CD4-positive, CD25-positive, alpha-beta regulatory T cell (primary cell): Measurements from ENCODE around the gene SORCS2. TPM values are rescaled to one million over a fixed set of nuclear protein-coding genes. Genes with fewer than 3 reads are reported as not detected.

ENCODE experiments used
- ATAC-seq, 2 donors: fragments of 150-1000 bp; cut with Tn5 transposase; one replicate each; pipeline ENCODE4 v1.10.0; 2021; ENCODE audit warnings: low read depth in 2 of 2, moderate number of reproducible peaks in 2 of 2, moderate library complexity in 1 of 2
- DNase-seq, 3 donors: peaks; one replicate each; pipeline versions ENCODE4 v3.0.0 to v3.0.0-alpha.2; 2012 to 2022; ENCODE audit warnings: mixed read lengths in 1 of 3
- H3K27ac ChIP-seq: one replicate; pipeline ENCODE4 v1.7.0; 2013; ENCODE audit warnings: mild to moderate bottlenecking, low read length; ENCODE audit not compliant: insufficient read depth, poor library complexity, severe bottlenecking
- H3K27me3 ChIP-seq: one replicate; pipeline ENCODE4 v1.7.0; 2013; ENCODE audit warnings: low read length; ENCODE audit not compliant: control insufficient read depth, insufficient read depth
- H3K36me3 ChIP-seq: one replicate; pipeline ENCODE4 v1.7.0; 2013; ENCODE audit warnings: mild to moderate bottlenecking, low read length, moderate library complexity; ENCODE audit not compliant: control insufficient read depth, insufficient read depth
- H3K4me1 ChIP-seq: 2 replicates; pipeline ENCODE4 v1.7.0; 2013; ENCODE audit warnings: mild to moderate bottlenecking, low read length; ENCODE audit not compliant: insufficient read depth, control insufficient read depth, poor library complexity, severe bottlenecking
- H3K4me3 ChIP-seq: one replicate; pipeline ENCODE4 v1.7.0; 2013; ENCODE audit warnings: low read depth, mild to moderate bottlenecking, low read length, moderate library complexity
- H3K9me3 ChIP-seq, 2 experiments: 1 replicate in 1 of 2; 2 replicates in 1 of 2; pipeline ENCODE4 v1.7.0; 2013; ENCODE audit warnings: low read length in 2 of 2, mild to moderate bottlenecking in 1 of 2, moderate library complexity in 1 of 2; ENCODE audit not compliant: control insufficient read depth in 2 of 2
- H3K27ac Mint-ChIP-seq, 3 donors: one replicate each; pipeline ENCODE4 v1.8.0; 2020 to 2022; ENCODE audit warnings: mild to moderate bottlenecking in 3 of 3, mixed read lengths in 3 of 3, moderate library complexity in 2 of 3
- H3K27me3 Mint-ChIP-seq: one replicate; pipeline ENCODE4 v1.8.0; 2022; ENCODE audit warnings: mild to moderate bottlenecking, mixed read lengths
- H3K36me3 Mint-ChIP-seq: one replicate; pipeline ENCODE4 v1.8.0; 2020; ENCODE audit warnings: mixed read lengths
- H3K4me1 Mint-ChIP-seq, 4 donors: one replicate each; pipeline ENCODE4 v1.8.0; 2020 to 2022; ENCODE audit warnings: mixed read lengths in 4 of 4, mild to moderate bottlenecking in 1 of 4
- H3K4me3 Mint-ChIP-seq, 4 donors: one replicate each; pipeline ENCODE4 v1.8.0; 2020 to 2022; ENCODE audit warnings: mild to moderate bottlenecking in 4 of 4, mixed read lengths in 4 of 4, moderate library complexity in 3 of 4
- H3K9me3 Mint-ChIP-seq, 7 donors: one replicate each; pipeline ENCODE4 v1.8.0; 2020 to 2022; ENCODE audit warnings: mixed read lengths in 7 of 7, mild to moderate bottlenecking in 3 of 7, moderate library complexity in 2 of 7
- polyA plus RNA-seq, 4 donors: library from polyadenylated mRNA; unstranded; fragments of 300-500 nt; fragmentation: Illumina TruSeq; gene quantifications; one replicate each; pipeline ENCODE4 v1.2.3, GENCODE V29; 2021
- total RNA-seq: library from RNA; stranded (reverse); gene quantifications from one replicate; pipeline ENCODE4 v1.2.3, GENCODE V29; 2022

The SORCS2 gene
- total and polyA plus RNA-seq, 5 donors from 2014 or later: not detected

DNA sequence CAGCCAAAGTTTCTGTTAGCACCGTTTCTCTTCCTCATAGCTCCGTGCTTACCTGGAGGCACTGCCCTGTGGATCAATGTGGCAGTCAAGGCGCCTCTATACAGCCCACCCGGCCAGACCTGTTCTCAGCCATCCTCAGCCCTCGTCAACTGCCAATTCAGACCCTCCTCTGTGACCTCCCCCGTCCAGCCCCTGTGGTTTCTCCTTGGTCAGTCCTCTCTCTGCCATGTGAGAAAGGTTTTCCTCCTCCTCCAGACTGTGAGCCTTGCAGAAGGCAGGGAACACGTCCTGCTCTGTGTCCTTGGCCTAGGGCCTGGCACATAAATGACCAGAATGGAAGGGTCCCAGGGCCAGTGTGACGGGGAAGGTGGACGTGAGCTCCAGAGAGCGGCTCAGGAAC is 417.0 kb downstream of the SORCS2 start:
- H3K27me3 Mint-ChIP-seq: no peaks in the 10 kb centered on the region
- no peaks in the 10 kb centered on the region for H3K36me3 Mint-ChIP-seq
- DNase-seq: no peak

DNA sequence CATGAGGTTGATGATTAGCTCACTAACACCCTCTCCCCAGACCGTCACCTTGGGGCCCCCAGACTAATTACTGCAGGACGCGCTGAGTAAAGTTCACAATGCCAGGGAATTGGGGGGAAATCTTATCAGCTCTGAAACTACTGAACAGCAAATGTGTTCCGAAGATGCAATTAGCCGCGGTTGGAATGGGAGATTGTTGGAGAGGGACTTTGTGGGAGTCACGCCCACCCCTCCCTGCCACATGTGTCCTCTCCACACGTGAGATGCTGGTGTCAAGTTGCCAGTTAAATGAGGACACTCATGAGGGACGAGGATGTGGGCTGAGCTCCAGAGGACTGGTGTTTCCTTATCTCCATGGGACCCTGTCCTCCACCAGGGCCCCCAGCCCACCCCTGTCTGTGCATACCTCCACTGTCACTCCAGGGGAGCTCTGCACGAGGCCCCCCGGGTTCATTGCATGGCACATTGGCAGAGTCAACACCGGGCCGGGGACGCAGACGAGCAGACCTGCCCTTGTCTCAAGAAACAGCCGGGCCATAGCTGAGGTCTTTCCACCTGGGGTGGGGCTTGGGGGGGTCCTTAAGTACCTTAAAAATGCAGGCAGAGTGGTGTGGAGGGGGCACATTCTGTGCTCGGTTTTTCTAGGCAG is 417.8 kb downstream of the SORCS2 start:
- Mint-ChIP-seq H3K4me3 (no peak overlapping the region), H3K36me3 (no peaks in the 10 kb centered on the region), H3K9me3 (peaks cover 0 to 6% (median 0%) of the 10 kb centered on the region in 7 donors), H3K27me3 (no peaks in the 10 kb centered on the region), H3K27ac (no peak overlapping the region), H3K4me1 (no peaks in the 10 kb centered on the region)
- H3K27me3 ChIP-seq: no peaks in the 10 kb centered on the region
- ATAC-seq (no peak), DNase-seq (no peak)
- no peaks in the 10 kb centered on the region for H3K4me1 ChIP-seq
- H3K4me3 ChIP-seq: no peak overlapping the region
- no peaks in the 10 kb centered on the region for H3K36me3 ChIP-seq
- no peak overlapping the region for H3K27ac ChIP-seq
- H3K9me3 ChIP-seq: no peaks in the 10 kb centered on the region

More for the DNA sequence above, 417.0 kb downstream of the SORCS2 start:
- Mint-ChIP-seq H3K27ac (peak overlapping the region in 1 of 3 donors; percentile 54), H3K9me3 (peaks cover 0 to 6% (median 0%) of the 10 kb centered on the region in 7 donors), H3K4me1 (no peaks in the 10 kb centered on the region), H3K4me3 (no peak overlapping the region)
- ATAC-seq: no peak
- Histone ChIP-seq H3K4me1 (no peaks in the 10 kb centered on the region), H3K27me3 (no peaks in the 10 kb centered on the region), H3K4me3 (no peak overlapping the region), H3K36me3 (no peaks in the 10 kb centered on the region), H3K9me3 (no peaks in the 10 kb centered on the region), H3K27ac (no peak overlapping the region)

DNA sequence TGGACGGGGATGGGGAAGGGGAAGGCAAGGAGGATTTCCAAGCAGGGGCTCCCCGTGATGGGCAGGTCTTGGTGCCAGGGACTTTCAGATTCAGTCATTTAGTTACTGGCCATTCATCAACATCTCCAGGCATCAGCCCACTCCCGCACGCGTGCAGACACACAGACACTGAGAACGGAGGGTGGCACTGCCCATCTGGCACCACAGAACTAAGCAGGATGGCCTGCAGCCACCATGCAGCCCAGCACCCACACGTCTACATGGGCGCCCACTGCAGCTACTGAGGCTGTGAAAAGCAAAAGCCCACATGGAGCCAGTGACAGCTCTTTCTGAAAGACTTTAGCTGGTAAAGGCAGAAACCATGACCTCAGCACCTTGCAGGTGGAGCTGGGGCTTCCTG is 418.5 kb downstream of the SORCS2 start:
- Histone ChIP-seq H3K27me3 (no peaks in the 10 kb centered on the region), H3K4me3 (no peak overlapping the region), H3K36me3 (no peaks in the 10 kb centered on the region), H3K4me1 (no peaks in the 10 kb centered on the region), H3K9me3 (no peaks in the 10 kb centered on the region), H3K27ac (no peak overlapping the region)
- Mint-ChIP-seq H3K27ac (no peak overlapping the region), H3K4me1 (no peaks in the 10 kb centered on the region), H3K4me3 (no peak overlapping the region), H3K27me3 (no peaks in the 10 kb centered on the region), H3K9me3 (peaks cover 0 to 6% (median 0%) of the 10 kb centered on the region in 7 donors), H3K36me3 (no peaks in the 10 kb centered on the region)
- no peak for ATAC-seq
- DNase-seq: no peak

DNA sequence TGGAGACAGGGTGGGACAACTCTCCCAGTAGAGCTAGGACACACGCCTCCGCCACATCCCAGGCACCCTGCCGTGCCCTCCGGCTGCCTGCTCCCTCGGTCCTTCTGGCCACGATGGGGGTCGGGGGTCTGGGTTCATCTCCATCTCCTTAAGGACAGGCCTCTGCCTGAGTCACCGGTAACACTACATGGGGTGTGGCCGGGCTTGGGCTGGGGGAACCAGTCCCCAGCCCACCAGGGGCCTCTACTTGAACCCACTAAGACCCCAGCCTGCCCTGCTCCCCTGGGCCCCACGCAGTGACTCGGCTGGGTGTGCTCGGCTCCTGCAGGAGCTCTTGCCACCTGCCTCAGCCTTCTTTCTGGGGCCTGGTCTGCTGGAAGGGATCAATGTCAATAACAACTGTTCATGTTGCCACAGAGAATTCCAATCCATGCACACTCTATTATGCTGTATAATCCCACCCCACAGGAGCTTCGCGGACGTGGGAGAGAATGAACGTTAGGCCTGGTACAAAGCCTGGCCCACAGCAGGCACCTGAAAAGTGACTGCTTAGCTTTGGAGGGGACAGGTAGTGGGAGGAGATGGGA is 420.1 kb downstream of the SORCS2 start:
- no peak overlapping the region for H3K4me3 Mint-ChIP-seq
- no peaks in the 10 kb centered on the region for H3K4me1 Mint-ChIP-seq
- H3K4me3 ChIP-seq: no peak overlapping the region

DNA sequence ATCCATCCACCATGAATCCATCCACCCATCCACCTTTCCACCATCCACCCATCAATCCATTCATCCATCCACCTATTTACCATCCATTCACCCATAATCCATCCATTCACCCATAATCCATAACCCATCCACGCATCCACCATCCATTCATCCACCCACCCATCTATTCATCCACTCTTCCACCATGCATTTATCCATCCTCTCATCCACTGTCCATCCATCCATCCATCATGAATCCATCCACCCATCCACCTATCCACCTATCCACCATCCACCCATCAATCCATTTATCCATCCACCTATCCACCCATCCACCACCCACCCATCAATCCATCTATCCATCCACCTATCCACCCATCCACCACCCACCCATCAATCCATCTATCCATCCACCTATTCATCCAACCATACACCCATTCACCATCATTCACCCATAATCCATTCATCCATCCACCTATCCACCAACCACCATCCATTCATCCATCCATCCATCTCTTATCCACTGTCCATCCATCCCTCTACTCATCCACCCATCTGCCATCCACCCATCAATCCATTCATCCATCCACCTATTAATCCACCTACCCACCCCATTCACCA is 422.1 kb downstream of the SORCS2 start:
- Mint-ChIP-seq H3K27me3 (no peaks in the 10 kb centered on the region), H3K27ac (no peak overlapping the region), H3K4me1 (no peaks in the 10 kb centered on the region), H3K36me3 (no peaks in the 10 kb centered on the region), H3K4me3 (no peak overlapping the region), H3K9me3 (peaks cover 0 to 3% (median 0%) of the 10 kb centered on the region in 7 donors)
- no peak for ATAC-seq
- DNase-seq: no peak
- no peaks in the 10 kb centered on the region for H3K4me1 ChIP-seq
- no peak overlapping the region for H3K4me3 ChIP-seq
- no peaks in the 10 kb centered on the region for H3K27me3 ChIP-seq
- no peaks in the 10 kb centered on the region for H3K9me3 ChIP-seq
- no peak overlapping the region for H3K27ac ChIP-seq
- H3K36me3 ChIP-seq: no peaks in the 10 kb centered on the region

More for the DNA sequence above, 420.1 kb downstream of the SORCS2 start:
- H3K9me3 Mint-ChIP-seq: peaks cover 0 to 6% (median 1%) of the 10 kb centered on the region in 7 donors
- ATAC-seq (no peak), DNase-seq (no peak)
- Histone ChIP-seq H3K9me3 (no peaks in the 10 kb centered on the region), H3K4me1 (no peaks in the 10 kb centered on the region), H3K27me3 (no peaks in the 10 kb centered on the region), H3K36me3 (no peaks in the 10 kb centered on the region), H3K27ac (no peak overlapping the region)
- no peak overlapping the region for H3K27ac Mint-ChIP-seq
- H3K27me3 Mint-ChIP-seq: no peaks in the 10 kb centered on the region
- no peaks in the 10 kb centered on the region for H3K36me3 Mint-ChIP-seq

DNA sequence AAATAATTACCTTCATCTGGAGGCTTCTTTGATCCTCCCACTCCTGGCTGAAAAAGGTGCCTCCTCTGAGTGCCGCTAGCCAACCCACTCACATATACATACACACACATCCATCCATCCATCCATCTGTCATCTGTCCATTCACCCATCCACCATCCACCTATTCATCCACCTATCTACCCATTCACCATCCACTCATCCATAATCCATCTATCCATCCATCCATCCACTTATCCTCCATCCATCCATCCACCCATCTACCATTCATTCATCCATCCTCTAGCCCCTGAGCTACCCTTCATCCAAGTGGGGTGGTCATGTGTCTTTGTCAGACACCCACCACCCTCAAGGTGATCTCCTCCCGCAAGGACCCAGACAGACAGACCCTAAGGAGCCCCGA is 423.9 kb downstream of the SORCS2 start:
- no peak overlapping the region for H3K4me3 ChIP-seq
- Mint-ChIP-seq H3K4me1 (no peaks in the 10 kb centered on the region), H3K27ac (no peak overlapping the region), H3K36me3 (no peaks in the 10 kb centered on the region), H3K4me3 (no peak overlapping the region), H3K27me3 (no peaks in the 10 kb centered on the region), H3K9me3 (peaks cover 0 to 3% (median 0%) of the 10 kb centered on the region in 7 donors)
- H3K9me3 ChIP-seq: no peaks in the 10 kb centered on the region
- no peak for DNase-seq
- no peak overlapping the region for H3K27ac ChIP-seq
- H3K27me3 ChIP-seq: no peaks in the 10 kb centered on the region
- H3K4me1 ChIP-seq: no peaks in the 10 kb centered on the region
- ATAC-seq: no peak
- no peaks in the 10 kb centered on the region for H3K36me3 ChIP-seq

DNA sequence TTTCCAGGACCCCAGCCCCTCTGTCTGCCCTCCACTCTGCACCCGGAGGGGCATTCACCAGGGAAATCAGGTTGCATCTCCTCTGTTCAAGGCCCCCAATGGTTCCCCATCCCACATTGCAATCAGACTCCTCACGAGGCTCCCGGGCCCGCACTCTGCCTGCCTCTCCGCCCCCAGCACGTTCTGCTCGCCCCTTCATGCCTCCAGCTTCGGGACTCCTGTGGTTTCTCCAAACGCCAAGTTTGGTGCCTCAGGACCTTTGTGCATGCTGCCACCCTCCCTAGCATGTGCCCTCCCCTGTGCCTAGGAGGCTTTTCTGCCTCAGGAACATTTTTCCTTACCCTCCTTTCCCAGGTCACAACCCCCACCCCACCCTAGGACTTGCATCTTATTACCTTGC is 426.0 kb downstream of the SORCS2 start:
- H3K36me3 ChIP-seq: no peaks in the 10 kb centered on the region
- H3K27ac ChIP-seq: no peak overlapping the region
- Mint-ChIP-seq H3K4me3 (no peak overlapping the region), H3K36me3 (no peaks in the 10 kb centered on the region), H3K4me1 (no peaks in the 10 kb centered on the region), H3K27me3 (no peaks in the 10 kb centered on the region), H3K9me3 (peaks cover 0 to 3% (median 0%) of the 10 kb centered on the region in 7 donors), H3K27ac (no peak overlapping the region)
- H3K4me1 ChIP-seq: no peaks in the 10 kb centered on the region
- no peak for DNase-seq
- ATAC-seq: no peak
- H3K4me3 ChIP-seq: no peak overlapping the region
- H3K9me3 ChIP-seq: no peaks in the 10 kb centered on the region
- H3K27me3 ChIP-seq: no peaks in the 10 kb centered on the region
